ENCODE results near the gene STX8. TPM values are rescaled to one million over a fixed set of nuclear protein-coding genes. Genes with fewer than 3 reads are reported as not detected.

The STX8 gene
- total RNA-seq, 1 donor from 2014 or later, result 58.4 TPM

GRCh38 chr17:9549215-9549614 is 26.4 kb downstream of the STX8 start:
- H3K27me3 ChIP-seq (ENCODE audit: control insufficient read depth, insufficient read depth, low read length), result no peaks in the 10 kb centered on the region
- DNase-seq (ENCODE audit: low read depth) (no peak), FAIRE-seq (no peak)
- H3K4me3 ChIP-seq (ENCODE audit: low read depth, low read length), result no peak overlapping the region
- TF ChIP-seq, protein P1, sequence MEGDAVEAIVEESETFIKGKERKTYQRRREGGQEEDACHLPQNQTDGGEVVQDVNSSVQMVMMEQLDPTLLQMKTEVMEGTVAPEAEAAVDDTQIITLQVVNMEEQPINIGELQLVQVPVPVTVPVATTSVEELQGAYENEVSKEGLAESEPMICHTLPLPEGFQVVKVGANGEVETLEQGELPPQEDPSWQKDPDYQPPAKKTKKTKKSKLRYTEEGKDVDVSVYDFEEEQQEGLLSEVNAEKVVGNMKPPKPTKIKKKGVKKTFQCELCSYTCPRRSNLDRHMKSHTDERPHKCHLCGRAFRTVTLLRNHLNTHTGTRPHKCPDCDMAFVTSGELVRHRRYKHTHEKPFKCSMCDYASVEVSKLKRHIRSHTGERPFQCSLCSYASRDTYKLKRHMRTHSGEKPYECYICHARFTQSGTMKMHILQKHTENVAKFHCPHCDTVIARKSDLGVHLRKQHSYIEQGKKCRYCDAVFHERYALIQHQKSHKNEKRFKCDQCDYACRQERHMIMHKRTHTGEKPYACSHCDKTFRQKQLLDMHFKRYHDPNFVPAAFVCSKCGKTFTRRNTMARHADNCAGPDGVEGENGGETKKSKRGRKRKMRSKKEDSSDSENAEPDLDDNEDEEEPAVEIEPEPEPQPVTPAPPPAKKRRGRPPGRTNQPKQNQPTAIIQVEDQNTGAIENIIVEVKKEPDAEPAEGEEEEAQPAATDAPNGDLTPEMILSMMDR (IDR thresholded peaks at IDR 0.05; ENCODE audit: insufficient read depth, low read length, severe bottlenecking), result no peak
- no peaks in the 10 kb centered on the region for H3K36me3 ChIP-seq (ENCODE audit: control insufficient read depth, insufficient read depth, low read length)

DNA sequence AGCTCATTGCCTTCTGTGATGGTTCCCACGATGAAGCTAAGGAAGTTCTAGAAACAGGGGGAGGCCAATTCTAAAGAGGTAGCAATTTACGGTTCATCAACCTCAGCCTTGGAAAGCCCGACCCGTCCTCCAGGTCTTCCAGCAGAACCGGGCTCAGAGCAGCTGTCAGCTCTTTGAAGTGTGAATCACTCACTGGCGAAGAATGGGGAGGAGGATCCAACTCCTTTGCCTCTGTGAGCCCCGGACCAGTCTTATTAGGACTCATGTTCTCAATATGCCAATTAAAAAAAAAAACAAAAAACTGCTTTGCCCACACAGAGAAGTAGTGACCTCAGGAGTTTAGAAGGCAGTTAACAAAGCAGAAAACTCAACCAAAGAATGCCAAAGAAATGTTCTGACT is 31.4 kb downstream of the STX8 start:
- Histone ChIP-seq H3K27me3 (ENCODE audit: control insufficient read depth, insufficient read depth, low read length) (no peaks in the 10 kb centered on the region), H3K4me3 (ENCODE audit: low read depth, low read length) (no peak overlapping the region), H3K36me3 (ENCODE audit: control insufficient read depth, insufficient read depth, low read length) (no peaks in the 10 kb centered on the region)
- FAIRE-seq (no peak), DNase-seq (ENCODE audit: low read depth) (no peak)
- TF ChIP-seq, protein P1 (IDR thresholded peaks at IDR 0.05; ENCODE audit: insufficient read depth, low read length, severe bottlenecking), result no peak

DNA sequence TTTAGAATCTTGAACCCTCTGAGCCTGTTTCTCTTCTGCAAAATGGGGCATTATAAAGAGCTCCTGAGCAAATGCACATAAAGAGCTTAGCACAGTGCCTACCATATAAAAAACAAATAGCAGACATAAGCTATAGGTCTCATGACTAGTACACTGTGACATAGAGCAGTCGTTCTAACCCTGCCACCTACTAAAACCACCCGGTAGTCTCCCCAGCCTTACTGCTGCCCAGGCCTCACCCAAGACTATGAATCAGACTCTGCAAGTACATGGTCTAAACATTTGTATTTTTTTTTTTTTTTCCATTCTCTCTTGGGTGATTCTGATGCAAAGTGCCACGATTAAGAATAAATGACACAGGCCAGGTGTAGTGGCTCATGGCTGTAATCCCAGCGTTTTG is 33.9 kb downstream of the STX8 start:
- no peak overlapping the region for H3K4me3 ChIP-seq (ENCODE audit: low read depth, low read length)
- TF ChIP-seq, protein P1 (IDR thresholded peaks at IDR 0.05; ENCODE audit: insufficient read depth, low read length, severe bottlenecking), result no peak

GRCh38 chr17:9538626-9539025 is 37.0 kb downstream of the STX8 start:
- TF ChIP-seq, protein P1 (IDR thresholded peaks at IDR 0.05; ENCODE audit: insufficient read depth, low read length, severe bottlenecking), result no peak
- FAIRE-seq (no peak), DNase-seq (ENCODE audit: low read depth) (no peak)
- Histone ChIP-seq H3K4me3 (ENCODE audit: low read depth, low read length) (no peak overlapping the region), H3K27me3 (ENCODE audit: control insufficient read depth, insufficient read depth, low read length) (no peaks in the 10 kb centered on the region), H3K36me3 (ENCODE audit: control insufficient read depth, insufficient read depth, low read length) (no peaks in the 10 kb centered on the region)

More for the DNA sequence above, 33.9 kb downstream of the STX8 start:
- H3K36me3 ChIP-seq (ENCODE audit: control insufficient read depth, insufficient read depth, low read length), result no peaks in the 10 kb centered on the region
- FAIRE-seq, result no peak
- H3K27me3 ChIP-seq (ENCODE audit: control insufficient read depth, insufficient read depth, low read length), result no peaks in the 10 kb centered on the region
- no peak for DNase-seq (ENCODE audit: low read depth)

DNA sequence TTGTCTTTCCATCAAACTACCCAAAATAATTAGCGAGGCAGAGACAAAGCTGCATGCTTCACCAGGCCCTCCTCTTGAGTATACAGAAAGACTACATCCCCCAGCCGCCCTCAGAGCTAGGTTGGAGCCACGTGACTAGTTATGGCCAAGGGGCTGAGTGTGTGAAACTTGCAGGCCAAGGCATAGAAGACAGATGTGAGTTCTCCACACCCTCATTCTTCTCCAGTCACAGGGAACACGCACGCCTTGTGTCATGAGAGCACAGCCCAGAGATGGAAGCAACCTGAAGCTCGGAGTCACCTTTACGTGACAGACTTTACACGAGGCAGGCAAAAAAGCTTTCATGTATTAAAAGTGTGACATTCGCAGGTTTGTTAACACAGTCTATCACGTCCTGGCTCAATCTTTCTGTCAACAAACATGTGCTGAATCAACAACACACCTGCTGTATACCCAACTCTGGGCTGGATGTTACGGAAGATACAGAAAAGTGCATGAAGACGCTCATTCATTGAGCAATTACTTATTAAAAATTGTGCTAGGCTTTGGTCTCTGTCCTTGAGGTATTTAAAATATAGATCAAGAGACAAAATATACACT is 38.3 kb downstream of the STX8 start:
- no peaks in the 10 kb centered on the region for H3K27me3 ChIP-seq (ENCODE audit: control insufficient read depth, insufficient read depth, low read length)
- H3K4me3 ChIP-seq (ENCODE audit: low read depth, low read length), result no peak overlapping the region
- DNase-seq (ENCODE audit: low read depth) (no peak), FAIRE-seq (no peak)
- no peaks in the 10 kb centered on the region for H3K36me3 ChIP-seq (ENCODE audit: control insufficient read depth, insufficient read depth, low read length)
- TF ChIP-seq, protein P1 (IDR thresholded peaks at IDR 0.05; ENCODE audit: insufficient read depth, low read length, severe bottlenecking), result no peak

DNA sequence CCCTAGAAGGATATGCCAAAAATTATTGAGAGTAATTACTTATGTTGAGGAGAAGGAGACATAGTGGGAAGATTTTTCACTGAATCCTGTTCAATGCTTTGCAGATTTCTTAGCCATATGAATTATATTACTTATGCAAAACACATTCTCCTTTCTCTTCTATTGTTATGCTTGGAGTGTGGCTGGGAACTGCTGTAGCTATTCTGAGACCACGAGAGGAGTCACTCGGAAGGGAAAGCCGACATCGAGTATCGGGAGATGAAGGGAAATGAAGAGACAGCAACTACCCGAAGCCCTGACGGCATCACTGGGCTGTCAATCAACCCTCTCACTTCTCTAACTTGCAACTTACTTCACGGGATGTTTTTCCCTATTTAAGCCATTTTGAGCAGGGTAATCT is 39.6 kb downstream of the STX8 start:
- DNase-seq (ENCODE audit: low read depth), result no peak
- Histone ChIP-seq H3K36me3 (ENCODE audit: control insufficient read depth, insufficient read depth, low read length) (no peaks in the 10 kb centered on the region), H3K4me3 (ENCODE audit: low read depth, low read length) (no peak overlapping the region), H3K27me3 (ENCODE audit: control insufficient read depth, insufficient read depth, low read length) (no peaks in the 10 kb centered on the region)
- no peak for FAIRE-seq
- TF ChIP-seq, protein P1 (IDR thresholded peaks at IDR 0.05; ENCODE audit: insufficient read depth, low read length, severe bottlenecking), result no peak

All from bronchial epithelial cell (primary cell).